ENCODE data around the gene PDXK. TPM values are rescaled to one million over a fixed set of nuclear protein-coding genes. Genes with fewer than 3 reads are reported as not detected.

PDXK gene
- total RNA-seq, 3 donors from 2014 or later: 113 to 179 (median 161) TPM

GRCh38 chr21:43681650-43682049 lies 37.3 kb upstream of the PDXK start:
- ATAC-seq: no peak
- no peak overlapping the region for H3K4me3 ChIP-seq
- no peaks in the 10 kb centered on the region for H3K4me1 ChIP-seq (ENCODE audit: low read depth)
- no peak for TF ChIP-seq CTCF (IDR thresholded peaks at IDR 0.05)
- no peaks in the 10 kb centered on the region for H3K9me3 ChIP-seq
- no peaks in the 10 kb centered on the region for H3K36me3 ChIP-seq (ENCODE audit: low read depth)
- intact Hi-C loops (cut with DNase I, micrococcal nuclease): no loop called here
- no peak for DNase-seq

- H3K36me3 ChIP-seq (ENCODE audit: low read depth): no peaks in the 10 kb centered on the region
- ATAC-seq: no peak
- intact Hi-C loops (cut with DNase I, micrococcal nuclease): no loop called here
Measured at GRCh38 chr21:43684424-43684823, 34.5 kb upstream of the PDXK start.

GRCh38 chr21:43686811-43687565 lies 31.9 kb upstream of the PDXK start:
- Histone ChIP-seq H3K4me1 (ENCODE audit: low read depth) (no peaks in the 10 kb centered on the region), H3K36me3 (ENCODE audit: low read depth) (peaks cover 4% of the 10 kb centered on the region), H3K4me3 (no peak overlapping the region), H3K9me3 (no peaks in the 10 kb centered on the region)
- TF ChIP-seq CTCF (IDR thresholded peaks at IDR 0.05): no peak
- no peak for DNase-seq
- intact Hi-C loops (cut with DNase I, micrococcal nuclease): no loop called here
- ATAC-seq: no peak

More at GRCh38 chr21:43684424-43684823, 34.5 kb upstream of the PDXK start:
- Histone ChIP-seq H3K4me1 (ENCODE audit: low read depth) (no peaks in the 10 kb centered on the region), H3K4me3 (no peak overlapping the region), H3K9me3 (no peaks in the 10 kb centered on the region)
- DNase-seq: no peak
- no peak for TF ChIP-seq CTCF (IDR thresholded peaks at IDR 0.05)

- no peak overlapping the region for H3K4me3 ChIP-seq
- no peaks in the 10 kb centered on the region for H3K9me3 ChIP-seq
- peaks cover 4% of the 10 kb centered on the region for H3K36me3 ChIP-seq (ENCODE audit: low read depth)
- TF ChIP-seq CTCF (IDR thresholded peaks at IDR 0.05): no peak
- H3K4me1 ChIP-seq (ENCODE audit: low read depth): no peaks in the 10 kb centered on the region
- ATAC-seq (peak; percentile 16), DNase-seq (no peak)
- intact Hi-C loops (cut with DNase I, micrococcal nuclease): no loop called here
Measured at GRCh38 chr21:43687566-43688399, 31.1 kb upstream of the PDXK start.

- Histone ChIP-seq H3K9me3 (no peaks in the 10 kb centered on the region), H3K4me1 (ENCODE audit: low read depth) (no peaks in the 10 kb centered on the region), H3K36me3 (ENCODE audit: low read depth) (peaks cover 4% of the 10 kb centered on the region), H3K4me3 (no peak overlapping the region)
- ATAC-seq (no peak), DNase-seq (no peak)
- intact Hi-C loops (cut with DNase I, micrococcal nuclease): no loop called here
- TF ChIP-seq CTCF (IDR thresholded peaks at IDR 0.05): no peak
Measured at GRCh38 chr21:43688906-43689305, 30.0 kb upstream of the PDXK start.
